Dedifferentiated amniotic fluid mesenchymal stem cell (primary cell): ENCODE results near the gene C2orf72.
"Not testable (repeated sequence)": the region's sequence is repeated elsewhere in the genome, so short reads cannot be mapped to it uniquely, and the experiment has no call there.

Source experiments
- DNase-seq: peaks from one replicate; pipeline ENCODE4 v3.0.0-alpha.2; 2016; ENCODE audit errors: extremely low spot score

Gene C2orf72

DNA sequence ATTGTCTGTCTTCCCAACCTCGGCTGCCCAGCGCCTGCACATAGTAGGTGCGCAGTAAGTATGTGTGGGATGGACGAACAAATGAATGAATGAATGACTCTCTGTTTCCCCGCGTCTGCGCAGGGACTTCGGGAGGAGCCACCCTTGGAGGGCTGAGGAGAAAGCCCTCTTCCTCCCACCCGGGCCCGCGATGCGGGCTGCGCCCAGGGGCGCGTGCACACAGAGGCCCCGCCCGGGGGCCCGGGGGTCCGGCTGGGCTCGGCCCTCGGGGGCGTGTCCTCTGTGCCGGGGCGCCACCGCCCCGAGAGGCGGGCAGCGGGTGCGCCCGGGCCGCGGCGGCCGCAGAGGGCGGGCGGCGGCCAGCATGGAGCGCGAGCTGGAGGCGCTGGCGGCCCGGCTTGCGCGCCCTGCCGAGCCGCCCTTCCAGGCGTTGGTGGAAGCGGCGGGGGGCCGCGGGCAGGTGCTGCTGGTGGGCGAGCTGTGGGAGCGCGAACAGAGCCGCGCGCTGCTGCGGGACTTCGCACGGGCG lies at the start of gene C2orf72:
C2orf72 (plus strand) TSS at position 322 of the 529 bp plus-strand sequence; CDS start at position 365, 43 bp downstream.
- DNase-seq = no peak

DNA sequence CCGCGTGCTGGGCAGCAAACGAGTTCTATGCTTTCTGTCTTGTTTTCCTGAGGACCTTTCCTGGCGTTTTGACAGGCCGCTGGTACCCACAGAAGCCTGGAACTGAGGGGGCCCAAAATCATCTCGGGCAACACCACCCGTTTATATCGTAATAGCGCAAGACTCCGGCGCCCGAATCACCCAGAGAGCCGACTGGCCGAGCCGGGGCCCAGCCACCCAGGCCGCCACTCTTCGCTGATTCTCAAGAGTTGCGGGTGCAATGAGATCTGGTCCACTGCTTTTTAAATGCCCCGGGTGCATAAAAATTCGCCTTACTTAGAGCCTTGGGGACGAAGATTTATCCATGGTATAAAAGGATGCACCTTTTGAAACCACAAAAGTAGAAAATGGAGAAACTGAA lies 47.6 kb upstream of the C2orf72 start:
- no peak for DNase-seq

DNA sequence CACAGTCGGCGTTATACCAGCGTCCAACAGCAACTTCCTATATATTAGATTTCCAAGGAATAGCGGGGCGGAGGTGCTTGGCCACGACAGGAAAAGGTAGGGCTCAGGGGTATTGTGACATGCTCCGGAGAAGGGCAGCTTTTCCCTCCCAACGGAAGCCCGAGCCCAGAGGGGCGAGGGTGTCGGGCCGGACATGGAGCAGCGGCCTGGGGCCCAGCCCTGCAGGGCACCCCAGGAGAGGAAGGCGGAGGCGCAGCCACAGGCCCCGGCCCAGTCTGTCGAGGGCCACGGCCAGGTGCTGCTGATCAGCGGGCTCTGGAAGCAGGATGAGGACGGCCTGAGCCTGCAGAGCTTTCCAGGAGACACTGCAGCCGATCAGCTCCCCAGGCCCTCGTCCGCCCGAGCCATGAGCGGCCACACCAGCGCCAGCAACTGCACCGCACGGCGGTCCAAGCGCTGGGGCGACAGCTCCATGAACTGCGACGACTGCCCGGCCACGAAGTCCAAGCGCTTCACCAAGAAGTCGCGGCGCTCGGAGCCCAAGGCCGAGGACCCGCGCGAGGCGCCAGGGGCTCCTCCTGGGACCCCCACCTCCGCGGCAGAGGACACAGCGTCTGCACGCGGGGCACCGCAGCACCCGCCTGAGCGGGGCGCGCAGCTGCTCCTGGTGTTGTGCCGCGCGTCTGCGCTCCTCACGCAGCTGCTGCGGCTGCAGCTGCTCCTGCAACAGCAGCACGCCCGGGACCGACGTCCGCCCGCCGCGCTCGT lies 47.0 kb upstream of the C2orf72 start:
- DNase-seq = no peak

DNA sequence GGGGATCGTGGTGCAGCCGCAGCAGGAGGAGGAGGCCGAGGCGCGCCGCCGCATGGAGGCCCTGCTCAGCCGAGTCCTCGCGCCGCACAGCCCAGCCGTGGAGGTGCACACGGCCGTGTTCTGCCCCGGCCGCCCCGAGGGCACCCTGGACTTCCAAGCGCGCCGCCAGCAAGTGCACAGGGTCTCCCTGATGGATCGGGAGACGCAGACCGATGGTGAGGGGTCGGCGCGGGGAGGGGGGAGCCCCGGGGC lies 46.5 kb upstream of the C2orf72 start:
- DNase-seq = no peak

DNA sequence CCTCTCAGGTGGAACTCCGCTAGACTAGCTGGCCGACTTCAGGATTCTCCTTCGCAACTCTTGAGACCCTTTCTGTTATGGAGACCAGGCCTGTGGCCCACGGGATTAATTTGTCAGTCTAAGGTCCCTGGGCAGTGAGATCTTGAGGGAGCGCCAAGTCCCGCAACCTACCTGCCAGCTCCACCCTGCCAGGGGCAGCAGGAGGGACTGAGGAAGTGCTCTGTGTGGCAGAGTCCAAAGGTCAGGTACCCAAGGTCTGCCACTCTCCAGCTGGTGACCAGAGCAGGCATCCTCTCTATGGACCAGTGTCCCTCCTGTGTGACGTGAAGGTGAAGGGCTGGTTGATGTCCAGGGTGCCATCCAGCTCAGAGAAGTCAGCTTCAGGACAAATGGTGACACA lies 45.7 kb upstream of the C2orf72 start:
- no peak for DNase-seq

DNA sequence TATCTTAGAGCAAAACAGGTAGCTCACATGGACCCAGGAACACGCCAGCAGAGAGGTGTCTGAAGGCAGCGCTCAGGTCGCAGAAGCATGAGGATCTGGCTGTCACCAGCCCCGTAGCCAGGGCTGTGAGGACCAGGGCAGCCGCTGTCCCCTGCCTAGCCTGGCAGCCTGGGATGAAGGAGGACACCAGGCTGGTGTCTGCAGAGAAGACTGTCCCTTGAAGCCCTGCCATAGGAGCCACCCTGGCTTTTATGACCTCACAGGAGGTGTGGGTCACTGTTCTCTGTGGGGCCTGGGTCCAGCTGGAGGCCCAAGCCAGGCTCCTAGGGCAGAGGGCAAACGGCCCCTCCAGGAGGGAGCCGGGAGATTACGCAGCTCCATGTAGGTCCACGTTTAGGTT lies 41.5 kb upstream of the C2orf72 start, which contains the start of gene SPATA3:
SPATA3 (plus strand) TSS at position 301 of the 400 bp plus-strand sequence. CDS start 113 bp downstream, outside the sequence.
- no peak for DNase-seq

DNA sequence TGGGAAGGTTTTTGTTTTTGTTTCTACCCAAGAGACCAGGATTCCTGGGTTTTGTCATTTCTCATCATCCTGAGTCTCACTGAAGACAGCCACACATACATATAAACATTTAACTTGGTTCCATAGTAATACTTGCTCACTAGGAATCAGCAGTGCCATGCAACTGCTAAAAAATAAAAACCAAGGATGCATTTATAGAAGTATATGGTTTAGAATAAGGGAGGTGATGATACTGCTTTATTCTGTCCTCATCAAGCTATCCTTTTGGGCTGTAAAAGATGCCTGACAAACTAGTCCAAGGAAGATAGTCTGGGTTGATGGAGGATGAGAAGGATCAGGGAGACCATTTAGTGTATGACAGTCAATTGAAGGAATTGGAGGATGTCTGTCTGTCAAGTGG lies 40.7 kb upstream of the C2orf72 start:
- no peak for DNase-seq

DNA sequence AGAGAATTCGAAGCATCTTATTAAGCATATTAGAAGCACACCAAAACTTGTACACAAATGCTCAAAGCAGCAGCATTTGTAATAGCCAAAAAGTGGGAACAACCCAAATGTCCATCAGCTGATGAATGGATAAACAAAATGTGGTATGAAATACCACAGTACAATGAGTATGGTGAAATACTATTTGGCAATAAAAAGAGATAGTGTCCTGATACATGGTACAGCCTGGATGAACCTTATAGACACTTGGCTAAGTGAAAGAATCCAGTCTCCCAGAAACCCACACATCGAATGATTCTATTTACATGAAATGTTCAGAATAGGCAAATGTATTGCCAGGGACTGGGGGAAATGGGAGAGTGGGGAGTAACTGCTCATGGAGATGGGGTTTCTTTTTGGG lies 38.4 kb upstream of the C2orf72 start:
- DNase-seq = no peak

DNA sequence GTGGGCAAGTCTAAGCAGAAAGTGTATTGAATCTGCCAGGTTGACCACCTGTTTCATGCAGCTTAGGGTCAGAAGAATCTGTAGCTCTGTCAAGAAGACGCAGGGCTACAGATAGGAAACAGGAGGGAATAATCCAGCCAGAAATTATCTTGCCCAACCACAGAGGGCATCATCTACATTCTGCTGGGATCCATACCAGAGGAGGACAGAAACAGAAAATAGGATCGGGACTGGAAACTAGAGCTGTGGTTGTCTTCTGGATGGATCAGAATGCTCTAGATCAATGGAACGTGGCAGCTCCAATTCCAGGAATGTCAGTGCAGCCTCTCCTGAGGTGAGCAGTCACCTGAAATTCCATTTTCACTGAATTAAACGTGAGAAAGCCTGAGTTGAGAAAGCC lies 37.8 kb upstream of the C2orf72 start:
- DNase-seq = no peak

DNA sequence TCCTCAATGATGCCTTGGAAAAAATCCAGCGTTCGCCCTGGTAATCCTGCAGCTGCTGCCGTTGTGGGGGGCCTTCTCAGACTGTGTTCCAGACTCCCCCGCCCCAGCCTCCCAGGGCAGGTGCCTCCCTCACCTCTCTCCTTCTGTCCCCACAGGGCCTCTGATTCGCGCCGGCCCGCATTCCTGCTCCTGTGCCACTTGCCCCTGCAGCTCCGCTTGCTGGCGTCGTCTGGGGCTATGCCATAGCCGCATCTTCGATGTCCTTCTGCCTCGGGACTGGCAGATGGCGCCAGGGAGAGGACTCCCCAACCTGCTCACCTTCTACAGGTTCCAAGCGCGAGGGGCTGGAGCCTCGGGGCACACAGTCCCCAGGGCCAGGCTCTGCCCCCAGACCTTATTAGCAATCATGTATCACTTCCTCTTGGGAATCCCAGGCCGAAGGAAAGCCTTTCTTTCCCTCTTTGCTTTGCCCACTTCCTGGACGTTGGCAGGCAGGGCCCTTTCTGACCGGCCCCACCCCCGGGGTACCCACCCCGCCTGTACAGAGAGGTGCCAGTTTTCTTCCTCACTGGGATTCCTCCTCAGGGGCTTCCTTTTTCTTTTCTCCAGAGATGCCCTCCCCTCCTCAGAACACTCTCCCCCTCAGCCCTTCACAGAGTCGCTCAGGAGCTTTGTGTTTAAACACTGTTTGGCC lies 37.0 kb upstream of the C2orf72 start:
- no peak for DNase-seq

DNA sequence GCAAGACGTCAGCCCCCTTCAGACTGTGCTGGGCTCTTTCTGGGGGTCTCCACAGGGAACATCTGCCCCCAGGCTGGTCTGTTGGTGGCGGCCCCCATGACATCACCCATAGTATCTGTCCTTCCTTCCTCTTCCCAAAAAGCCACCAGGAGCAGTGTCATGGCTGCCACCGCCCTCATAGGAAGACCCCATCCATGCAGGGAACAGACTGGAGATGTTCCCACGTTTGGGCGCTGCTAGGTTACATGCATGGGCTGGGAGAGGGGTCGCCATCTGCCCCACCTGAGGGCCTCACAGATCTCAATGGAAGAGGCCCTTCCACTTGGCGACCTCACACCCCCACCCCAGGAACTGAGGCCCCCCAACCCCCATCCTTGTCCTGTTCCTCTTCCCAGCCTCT lies 36.3 kb upstream of the C2orf72 start:
- no peak for DNase-seq

DNA sequence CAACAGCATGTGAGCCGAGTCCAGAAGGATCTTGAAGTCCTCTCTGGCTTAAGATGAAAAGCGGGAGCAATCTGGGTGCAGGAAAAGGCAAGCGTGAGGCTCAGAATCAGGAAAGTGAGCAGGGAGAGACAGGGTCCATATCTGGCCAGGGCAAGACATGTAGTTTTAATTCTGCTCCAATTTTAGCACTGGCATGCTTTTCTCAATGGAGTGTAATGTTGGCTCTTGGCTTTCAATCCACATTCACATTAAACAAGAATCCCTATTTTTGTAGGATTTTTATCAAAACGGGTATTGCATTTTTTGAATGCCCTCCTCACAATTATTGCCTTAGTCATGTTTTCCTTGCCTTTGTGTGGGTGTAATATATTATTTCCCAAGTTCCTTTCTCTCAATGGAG lies 35.4 kb upstream of the C2orf72 start:
- DNase-seq = no peak

DNA sequence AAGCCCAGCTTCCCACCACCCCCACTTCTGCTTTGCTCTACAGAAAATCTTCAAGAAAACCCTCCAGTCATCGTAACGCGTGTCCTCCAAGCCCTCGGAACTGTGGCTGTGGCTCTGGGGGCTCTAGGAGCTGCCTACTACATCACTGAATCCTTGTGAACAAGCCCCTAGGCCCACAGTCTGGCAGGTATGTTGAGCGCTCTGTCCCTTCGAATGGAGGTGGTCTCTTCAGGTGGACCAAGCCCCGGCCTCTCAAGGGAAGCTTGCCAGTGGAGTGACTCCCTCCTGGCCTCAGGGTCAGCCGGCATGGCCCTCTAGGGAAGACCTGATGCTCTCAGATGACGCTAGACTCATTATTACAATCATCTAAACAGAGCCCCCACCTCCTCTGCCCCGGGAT lies 34.7 kb upstream of the C2orf72 start:
- DNase-seq = no peak

DNA sequence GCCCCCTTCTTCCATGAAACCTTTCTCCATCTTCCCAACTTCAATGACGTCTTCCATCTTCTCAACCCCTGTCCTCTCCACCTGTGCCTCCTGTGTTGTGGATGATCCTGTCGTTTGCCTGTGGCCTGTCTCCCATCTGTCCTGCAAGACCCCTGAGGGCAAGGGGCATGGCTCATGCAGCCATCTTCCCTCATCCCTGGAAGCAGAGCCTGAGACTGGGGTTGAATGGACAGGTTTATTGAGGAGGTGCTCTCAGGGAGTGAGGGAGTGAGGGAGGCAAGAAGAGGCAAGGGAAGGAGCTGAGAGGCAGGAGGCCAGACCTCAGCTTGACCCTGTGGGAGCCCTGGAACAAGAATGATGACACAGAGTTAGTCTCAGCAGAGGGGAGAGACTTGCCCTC lies 34.1 kb upstream of the C2orf72 start:
- DNase-seq = no peak

DNA sequence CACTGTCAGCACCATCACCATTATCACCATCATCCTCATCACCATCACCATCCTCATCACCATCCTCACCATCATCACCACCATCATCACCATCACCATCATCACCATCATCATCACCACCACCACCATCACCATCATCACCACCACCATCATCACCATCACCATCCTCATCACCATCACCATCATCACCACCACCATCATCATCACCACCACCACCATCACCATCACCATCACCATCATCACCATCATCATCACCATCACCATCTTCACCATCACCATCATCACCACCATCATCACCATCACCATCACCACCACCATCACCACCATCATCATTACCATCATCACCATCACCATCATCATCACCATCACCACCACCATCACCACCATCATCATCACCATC lies 32.4 kb upstream of the C2orf72 start:
- not testable (repeated sequence) for DNase-seq

DNA sequence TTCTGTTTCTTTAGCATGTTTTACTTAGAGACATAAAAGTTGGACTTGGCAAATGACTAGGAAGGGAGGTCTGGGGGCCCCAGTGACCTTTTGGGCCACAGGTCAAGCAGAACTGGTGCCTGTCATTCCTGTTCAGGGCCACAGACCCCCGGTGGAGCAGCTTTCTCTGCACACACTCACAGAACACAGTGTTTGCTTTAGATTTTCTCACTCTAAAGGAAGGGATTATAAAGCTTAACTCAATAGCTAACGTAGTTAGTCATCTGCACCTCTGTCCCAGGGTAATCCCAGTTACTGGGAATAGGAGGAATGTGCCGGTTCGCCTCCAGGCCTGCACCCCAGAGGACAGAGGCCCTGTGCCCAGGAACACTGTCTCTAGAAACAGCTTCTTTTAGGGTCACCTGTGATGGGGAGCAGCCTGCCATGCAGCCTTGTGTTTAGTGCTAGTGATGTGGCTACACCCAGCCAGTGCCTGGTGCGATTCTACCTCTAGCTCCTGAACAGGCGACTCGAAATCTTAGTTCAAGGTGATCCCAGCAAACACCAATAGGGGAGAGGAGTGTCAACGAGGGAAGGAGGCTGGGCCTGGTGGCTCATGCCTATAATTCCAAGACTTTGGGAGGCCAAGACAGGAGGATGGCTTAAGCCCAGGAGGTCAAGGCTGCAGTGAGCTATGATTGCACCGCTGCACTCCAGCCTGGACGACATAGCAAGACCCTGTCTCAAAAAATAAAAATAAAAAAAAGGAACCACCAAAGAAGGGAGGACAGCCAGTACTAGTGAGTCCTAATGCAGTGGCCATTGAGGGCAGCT lies 29.8 kb upstream of the C2orf72 start:
- no peak for DNase-seq

DNA sequence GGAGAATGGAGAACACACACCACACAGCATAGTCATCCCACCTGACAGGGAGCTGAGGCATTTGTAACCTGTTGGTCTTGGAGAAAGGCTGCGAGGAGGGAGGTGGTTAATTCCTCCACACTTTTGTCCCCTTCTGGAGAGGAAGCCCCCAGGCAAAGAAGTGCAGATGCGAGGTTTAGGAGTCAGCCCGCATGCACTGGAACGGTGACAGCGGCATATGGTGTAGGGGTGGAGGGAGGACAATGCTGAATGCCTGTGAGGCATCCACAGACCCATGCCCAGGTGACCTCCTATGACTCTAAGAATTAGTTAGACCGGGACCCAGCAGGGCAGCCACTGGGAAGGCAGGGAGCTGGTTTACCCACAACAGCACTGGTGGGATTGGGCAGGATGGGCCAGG lies 29.2 kb upstream of the C2orf72 start:
- no peak for DNase-seq

DNA sequence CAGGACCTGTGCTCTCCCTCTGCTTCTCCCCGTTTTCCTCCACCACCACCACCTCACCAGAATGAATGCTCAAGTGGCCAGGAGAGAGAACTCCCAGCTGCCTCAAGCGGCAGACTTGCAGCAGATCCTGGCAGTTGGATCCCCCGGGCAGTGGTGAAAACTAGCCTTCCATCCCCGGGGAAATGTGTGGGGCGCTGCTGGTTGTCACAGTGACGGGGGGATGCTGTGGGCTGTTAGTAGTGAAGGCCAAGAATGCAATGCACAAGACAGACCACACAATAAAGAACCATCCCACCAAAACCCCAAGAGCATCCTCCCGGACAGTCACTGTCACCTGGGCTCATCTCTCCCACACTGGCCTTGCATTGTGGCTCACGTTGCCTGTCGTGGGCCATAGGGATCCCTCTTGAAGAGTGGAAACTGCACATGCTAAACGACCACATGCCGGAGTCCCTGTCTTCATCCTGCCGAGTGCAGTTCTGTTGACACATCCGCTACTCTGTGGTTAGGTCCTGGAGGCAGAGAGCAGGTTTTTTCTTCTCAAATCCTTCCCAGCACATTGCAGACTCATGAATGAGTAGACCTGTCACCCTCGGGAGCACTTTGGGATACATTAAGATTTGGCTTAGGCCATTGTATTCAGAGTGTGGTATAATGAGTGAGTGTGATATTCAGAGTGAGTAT lies 27.9 kb upstream of the C2orf72 start:
- no peak for DNase-seq

DNA sequence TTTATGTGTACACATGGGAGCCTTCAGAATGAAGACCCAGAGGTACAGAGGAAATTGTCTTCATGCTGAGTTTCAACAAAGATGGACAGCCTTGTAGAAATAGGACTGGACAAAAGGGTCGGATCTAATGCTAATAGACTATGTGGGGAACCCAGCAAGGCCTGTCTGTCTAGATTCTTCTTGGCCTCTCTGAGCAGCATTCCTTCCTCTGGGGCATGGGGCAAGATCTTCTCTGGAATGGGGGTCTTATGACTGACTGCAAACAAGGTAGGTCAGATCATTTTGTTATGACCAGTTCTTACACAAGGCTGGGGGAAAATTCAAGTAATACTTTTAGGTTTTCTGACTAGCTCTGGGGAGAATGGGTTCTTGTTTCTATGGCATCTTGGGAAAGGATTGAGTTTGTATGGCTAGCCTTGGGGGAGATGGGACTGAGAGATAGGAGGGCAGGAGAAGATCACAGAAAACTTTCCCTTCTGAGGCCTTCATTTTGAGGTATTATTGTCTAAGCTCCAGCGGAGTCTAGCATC lies 27.1 kb upstream of the C2orf72 start:
- no peak for DNase-seq

DNA sequence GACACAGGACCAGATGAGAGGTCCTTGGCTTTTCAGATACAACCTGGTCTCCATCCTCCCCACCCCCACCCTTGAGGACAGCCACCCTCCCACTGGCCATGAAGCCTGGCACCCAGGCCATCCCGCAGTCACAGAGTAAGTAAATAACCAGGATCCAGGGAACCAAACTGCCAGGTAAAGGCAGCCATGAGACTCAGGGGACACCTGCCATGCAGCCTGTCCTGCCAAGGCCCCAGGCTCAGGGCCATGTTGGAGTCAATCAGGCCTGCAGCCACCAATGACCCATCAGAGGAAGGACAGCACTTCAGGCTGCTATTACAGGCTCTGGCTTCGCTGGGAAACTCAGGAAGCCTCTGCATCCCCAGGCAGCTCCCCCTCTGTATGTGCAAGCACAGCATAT lies 25.8 kb upstream of the C2orf72 start:
- no peak for DNase-seq

DNA sequence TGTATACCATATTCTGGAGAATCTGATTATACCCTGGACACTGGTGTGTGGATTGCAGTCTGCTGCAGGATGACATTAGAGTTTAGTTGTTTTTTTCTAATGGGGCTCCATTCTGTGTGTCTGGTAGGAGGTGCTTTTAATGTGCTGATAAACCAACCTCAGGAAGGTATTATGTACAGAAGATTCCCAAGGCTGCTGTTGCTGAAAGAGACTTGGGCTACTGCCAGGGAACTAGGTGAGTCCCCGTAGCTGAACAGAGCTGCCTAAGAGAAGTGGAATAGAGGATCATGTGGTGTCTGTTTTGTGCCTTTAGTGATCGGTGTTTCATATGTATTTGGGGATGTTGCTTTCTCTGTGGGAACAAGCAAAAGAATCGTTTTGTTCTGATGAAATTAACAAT lies 24.9 kb upstream of the C2orf72 start:
- DNase-seq = no peak

DNA sequence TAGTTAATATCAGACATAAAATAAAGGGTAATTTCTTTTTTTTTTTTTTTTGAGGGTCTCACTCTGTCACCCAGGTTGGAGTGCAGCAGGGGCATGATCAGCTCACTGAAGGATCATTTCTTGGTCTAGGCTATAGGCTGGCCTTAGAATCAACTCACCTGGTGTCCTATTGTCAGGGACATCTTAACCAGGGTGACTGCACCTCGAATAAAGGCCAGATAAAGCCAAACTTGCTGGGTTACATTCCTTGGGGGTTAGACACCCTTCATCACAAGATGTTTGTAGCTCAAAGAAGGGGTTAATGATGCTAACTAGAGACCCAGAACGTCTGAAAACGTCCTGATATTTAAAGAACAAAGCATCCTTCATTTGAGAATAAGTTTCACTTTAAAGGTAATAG lies 23.5 kb upstream of the C2orf72 start:
- DNase-seq = no peak
